Nephron (organoid): ENCODE measurements around the gene ENPP4.
A peak's percentile ranks its signal among the peaks of the same experiment; 100 is the strongest.

Experiments used
- H3K27ac Mint-ChIP-seq, 3 experiments: 2 replicates each; pipeline ENCODE4 v1.8.0; 2020; ENCODE audit warnings: mixed read lengths in 3 of 3, mild to moderate bottlenecking in 2 of 3, moderate library complexity in 1 of 3
- H3K27me3 Mint-ChIP-seq: 2 replicates; pipeline ENCODE4 v1.8.0; 2021; ENCODE audit warnings: low read depth, mild to moderate bottlenecking, moderate library complexity, mixed read lengths
- H3K36me3 Mint-ChIP-seq: 2 replicates; pipeline ENCODE4 v1.8.0; 2020; ENCODE audit warnings: low read depth, mixed read lengths
- H3K4me1 Mint-ChIP-seq: 2 replicates; pipeline ENCODE4 v1.8.0; 2020; ENCODE audit warnings: mixed read lengths
- H3K4me3 Mint-ChIP-seq, 3 experiments: 2 replicates each; pipeline ENCODE4 v1.8.0; 2020; ENCODE audit warnings: mild to moderate bottlenecking in 3 of 3, mixed read lengths in 3 of 3, moderate library complexity in 2 of 3
- H3K9me3 Mint-ChIP-seq: 2 replicates; pipeline ENCODE4 v1.8.0; 2020; ENCODE audit warnings: mixed read lengths
- CTCF ChIP-seq, 3 experiments: fragments of 200-600 bp; sonication (generic); IDR thresholded peaks; one replicate each; pipeline ENCODE4 v1.5.0; 2021; ENCODE audit warnings: antibody characterized with exemption in 3 of 3; ENCODE audit not compliant: unreplicated experiment in 3 of 3

ENPP4 gene

GRCh38 chr6:46174904-46175303 is 45.1 kb downstream of the ENPP4 start:
- H3K4me1 Mint-ChIP-seq = peaks cover 7% of the 10 kb centered on the region
- H3K27me3 Mint-ChIP-seq = peaks cover 23% of the 10 kb centered on the region
- H3K9me3 Mint-ChIP-seq = no peaks in the 10 kb centered on the region
- H3K4me3 Mint-ChIP-seq = no peak overlapping the region
- no peaks in the 10 kb centered on the region for H3K36me3 Mint-ChIP-seq
- no peak overlapping the region for H3K27ac Mint-ChIP-seq
- no peak for TF ChIP-seq CTCF (IDR thresholded peaks at IDR 0.05; ENCODE audit: unreplicated experiment in 3 of 3)

GRCh38 chr6:46175446-46175845 is 45.7 kb downstream of the ENPP4 start:
- Mint-ChIP-seq H3K9me3 (no peaks in the 10 kb centered on the region), H3K27me3 (peaks cover 18% of the 10 kb centered on the region), H3K4me3 (no peak overlapping the region), H3K36me3 (no peaks in the 10 kb centered on the region), H3K27ac (no peak overlapping the region), H3K4me1 (peaks cover 1% of the 10 kb centered on the region)
- no peak for TF ChIP-seq CTCF (IDR thresholded peaks at IDR 0.05; ENCODE audit: unreplicated experiment in 3 of 3)

GRCh38 chr6:46175976-46176375 is 46.2 kb downstream of the ENPP4 start:
- Mint-ChIP-seq H3K4me3 (no peak overlapping the region), H3K9me3 (no peaks in the 10 kb centered on the region), H3K27me3 (peaks cover 18% of the 10 kb centered on the region), H3K36me3 (no peaks in the 10 kb centered on the region), H3K27ac (no peak overlapping the region), H3K4me1 (no peaks in the 10 kb centered on the region)
- no peak for TF ChIP-seq CTCF (IDR thresholded peaks at IDR 0.05; ENCODE audit: unreplicated experiment in 3 of 3)

- Mint-ChIP-seq H3K36me3 (no peaks in the 10 kb centered on the region), H3K9me3 (no peaks in the 10 kb centered on the region), H3K27ac (peak overlapping the region in 2 of 3 experiments; percentile 14 to 17), H3K4me1 (peaks cover 13% of the 10 kb centered on the region), H3K4me3 (no peak overlapping the region), H3K27me3 (peaks cover 8% of the 10 kb centered on the region)
- TF ChIP-seq CTCF (IDR thresholded peaks at IDR 0.05; ENCODE audit: unreplicated experiment in 3 of 3) = no peak
Measured at GRCh38 chr6:46184114-46184513, 54.3 kb downstream of the ENPP4 start.

- Mint-ChIP-seq H3K27ac (no peak overlapping the region), H3K4me3 (no peak overlapping the region), H3K27me3 (peaks cover 4% of the 10 kb centered on the region), H3K36me3 (no peaks in the 10 kb centered on the region), H3K9me3 (no peaks in the 10 kb centered on the region), H3K4me1 (peaks cover 13% of the 10 kb centered on the region)
- TF ChIP-seq CTCF (IDR thresholded peaks at IDR 0.05; ENCODE audit: unreplicated experiment in 3 of 3) = no peak
Measured at GRCh38 chr6:46186583-46186982, 56.8 kb downstream of the ENPP4 start.

GRCh38 chr6:46189726-46190125 is 59.9 kb downstream of the ENPP4 start:
- no peaks in the 10 kb centered on the region for H3K36me3 Mint-ChIP-seq
- H3K4me3 Mint-ChIP-seq = no peak overlapping the region
- TF ChIP-seq CTCF (IDR thresholded peaks at IDR 0.05; ENCODE audit: unreplicated experiment in 3 of 3) = no peak
- H3K4me1 Mint-ChIP-seq = peaks cover 5% of the 10 kb centered on the region
- no peak overlapping the region for H3K27ac Mint-ChIP-seq
- no peaks in the 10 kb centered on the region for H3K9me3 Mint-ChIP-seq
- H3K27me3 Mint-ChIP-seq = peaks cover 4% of the 10 kb centered on the region
